Fibroblast of lung (primary cell): ENCODE results near the gene SPAST.

Source experiments
- EZH2 ChIP-seq: IDR thresholded peaks from 2 replicates; pipeline ENCODE4 v1.5.1; 2012; ENCODE audit warnings: low read length, control low read depth, mild to moderate bottlenecking; ENCODE audit errors: missing control alignments
- TF ChIP-seq, protein P1 (sequence below), 2 donors: IDR thresholded peaks in 1 of 2; conservative IDR thresholded peaks in 1 of 2; 1 replicate in 1 of 2; 2 replicates in 1 of 2; pipeline ENCODE4 v1.5.1; 2011 to 2012; ENCODE audit warnings: low read length in 2 of 2, control low read depth in 1 of 2, inconsistent platforms in 1 of 2, low read depth in 1 of 2, mild to moderate bottlenecking in 1 of 2

DNA sequence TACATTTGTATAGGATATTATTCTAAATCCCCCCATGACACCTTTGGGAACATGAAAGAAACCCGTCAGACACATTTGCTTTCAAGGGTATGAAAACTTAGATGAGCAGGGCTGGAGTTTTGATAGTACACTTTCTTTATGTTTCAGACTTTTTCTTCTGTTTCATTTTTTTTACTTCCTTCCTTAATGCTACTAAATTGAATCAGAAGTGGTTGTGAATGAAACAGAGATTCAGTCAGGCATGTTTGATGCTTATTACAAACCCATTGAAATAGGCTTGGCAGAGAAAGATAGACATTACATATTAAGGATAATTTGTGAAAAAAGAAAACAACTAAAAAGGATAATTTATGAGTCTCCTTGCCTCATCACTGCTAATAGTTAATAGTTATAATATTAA, 129.1 kb downstream of the SPAST start:
- no peak for TF ChIP-seq EZH2
- TF ChIP-seq, protein P1, sequence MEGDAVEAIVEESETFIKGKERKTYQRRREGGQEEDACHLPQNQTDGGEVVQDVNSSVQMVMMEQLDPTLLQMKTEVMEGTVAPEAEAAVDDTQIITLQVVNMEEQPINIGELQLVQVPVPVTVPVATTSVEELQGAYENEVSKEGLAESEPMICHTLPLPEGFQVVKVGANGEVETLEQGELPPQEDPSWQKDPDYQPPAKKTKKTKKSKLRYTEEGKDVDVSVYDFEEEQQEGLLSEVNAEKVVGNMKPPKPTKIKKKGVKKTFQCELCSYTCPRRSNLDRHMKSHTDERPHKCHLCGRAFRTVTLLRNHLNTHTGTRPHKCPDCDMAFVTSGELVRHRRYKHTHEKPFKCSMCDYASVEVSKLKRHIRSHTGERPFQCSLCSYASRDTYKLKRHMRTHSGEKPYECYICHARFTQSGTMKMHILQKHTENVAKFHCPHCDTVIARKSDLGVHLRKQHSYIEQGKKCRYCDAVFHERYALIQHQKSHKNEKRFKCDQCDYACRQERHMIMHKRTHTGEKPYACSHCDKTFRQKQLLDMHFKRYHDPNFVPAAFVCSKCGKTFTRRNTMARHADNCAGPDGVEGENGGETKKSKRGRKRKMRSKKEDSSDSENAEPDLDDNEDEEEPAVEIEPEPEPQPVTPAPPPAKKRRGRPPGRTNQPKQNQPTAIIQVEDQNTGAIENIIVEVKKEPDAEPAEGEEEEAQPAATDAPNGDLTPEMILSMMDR (conservative IDR thresholded peaks at IDR 0.05 in 1 of 2, IDR thresholded peaks at IDR 0.05 in 1 of 2; ENCODE audit: low read depth in 1 of 2, low read length in 2 of 2), result no peak
